ENCODE measurements around the gene TERT.
A peak's percentile ranks its signal among the peaks of the same experiment; 100 is the strongest.
"Not testable (repeated sequence)": the region's sequence is repeated elsewhere in the genome, so short reads cannot be mapped to it uniquely, and the experiment has no call there.

Gene TERT

DNA sequence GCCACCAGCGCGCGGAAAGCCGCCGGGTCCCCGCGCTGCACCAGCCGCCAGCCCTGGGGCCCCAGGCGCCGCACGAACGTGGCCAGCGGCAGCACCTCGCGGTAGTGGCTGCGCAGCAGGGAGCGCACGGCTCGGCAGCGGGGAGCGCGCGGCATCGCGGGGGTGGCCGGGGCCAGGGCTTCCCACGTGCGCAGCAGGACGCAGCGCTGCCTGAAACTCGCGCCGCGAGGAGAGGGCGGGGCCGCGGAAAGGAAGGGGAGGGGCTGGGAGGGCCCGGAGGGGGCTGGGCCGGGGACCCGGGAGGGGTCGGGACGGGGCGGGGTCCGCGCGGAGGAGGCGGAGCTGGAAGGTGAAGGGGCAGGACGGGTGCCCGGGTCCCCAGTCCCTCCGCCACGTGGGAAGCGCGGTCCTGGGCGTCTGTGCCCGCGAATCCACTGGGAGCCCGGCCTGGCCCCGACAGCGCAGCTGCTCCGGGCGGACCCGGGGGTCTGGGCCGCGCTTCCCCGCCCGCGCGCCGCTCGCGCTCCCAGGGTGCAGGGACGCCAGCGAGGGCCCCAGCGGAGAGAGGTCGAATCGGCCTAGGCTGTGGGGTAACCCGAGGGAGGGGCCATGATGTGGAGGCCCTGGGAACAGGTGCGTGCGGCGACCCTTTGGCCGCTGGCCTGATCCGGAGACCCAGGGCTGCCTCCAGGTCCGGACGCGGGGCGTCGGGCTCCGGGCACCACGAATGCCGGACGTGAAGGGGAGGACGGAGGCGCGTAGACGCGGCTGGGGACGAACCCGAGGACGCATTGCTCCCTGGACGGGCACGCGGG lies at the start of gene TERT:
Gene TERT, minus strand, starts transcription at position 234 of the 815 bp plus-strand sequence. Its CDS starts 79 bp downstream, at position 155.
- peaks cover 27% of the 10 kb centered on the region for H3K27me3 Mint-ChIP-seq
- no peaks in the 10 kb centered on the region for H3K9me3 Mint-ChIP-seq
- no peaks in the 10 kb centered on the region for H3K36me3 Mint-ChIP-seq
- H3K27ac Mint-ChIP-seq = no peak within 1 kb of the TSS
- H3K4me1 Mint-ChIP-seq = peaks cover 20% of the 10 kb centered on the region
- H3K4me3 Mint-ChIP-seq = peak within 1 kb of the TSS; percentile 35
- CTCF ChIA-PET = no interaction called here
- DNase-seq = peak; percentile 86

- H3K27me3 Mint-ChIP-seq = no peaks in the 10 kb centered on the region
- peaks cover 24% of the 10 kb centered on the region for H3K36me3 Mint-ChIP-seq
- H3K4me3 Mint-ChIP-seq = peak overlapping the region; percentile 88
- H3K27ac Mint-ChIP-seq = peak overlapping the region; percentile 81
- CTCF ChIA-PET = interaction anchor here (1.2 kb wide), 1 partner anchor 28 kb away, joined by 6 read pairs; no protein-coding TSS in a partner anchor
- peaks cover 42% of the 10 kb centered on the region for H3K4me1 Mint-ChIP-seq
- no peak for DNase-seq
- no peaks in the 10 kb centered on the region for H3K9me3 Mint-ChIP-seq
These were observed 49.3 kb upstream of the TERT start for GRCh38 chr5:1343931-1344901.

- CTCF ChIA-PET = interaction anchor here (1.2 kb wide), 1 partner anchor 27 kb away, joined by 6 read pairs; no protein-coding TSS in a partner anchor
- Mint-ChIP-seq H3K4me1 (peaks cover 39% of the 10 kb centered on the region), H3K27ac (peak overlapping the region; percentile 75), H3K4me3 (peak overlapping the region; percentile 88), H3K9me3 (no peaks in the 10 kb centered on the region), H3K36me3 (peaks cover 27% of the 10 kb centered on the region), H3K27me3 (no peaks in the 10 kb centered on the region)
- no peak for DNase-seq
These were observed 48.5 kb upstream of the TERT start for GRCh38 chr5:1343315-1343751.

DNA sequence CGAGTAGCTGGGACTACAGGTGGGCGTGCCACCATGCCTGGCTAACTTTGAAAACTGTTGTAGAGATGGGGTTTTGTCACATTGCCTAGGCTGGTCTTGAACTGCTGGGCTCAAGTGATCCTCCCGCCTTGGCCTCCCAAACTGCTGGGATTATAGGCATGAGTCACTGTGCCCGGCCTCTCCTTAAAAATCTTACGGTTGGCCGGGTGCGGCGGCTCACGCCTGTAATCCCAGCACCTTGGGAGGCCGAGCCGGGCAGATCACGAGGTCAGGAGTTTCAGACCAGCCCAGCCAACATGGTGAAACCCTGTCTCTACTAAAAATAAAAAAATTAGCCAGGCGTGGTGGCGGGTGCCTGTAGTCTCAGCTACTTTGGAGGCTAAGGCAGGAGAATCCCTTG lies 47.8 kb upstream of the TERT start:
- H3K9me3 Mint-ChIP-seq, H3K27ac Mint-ChIP-seq, DNase-seq, H3K4me3 Mint-ChIP-seq, H3K27me3 Mint-ChIP-seq: not testable (repeated sequence)
- H3K36me3 Mint-ChIP-seq = peaks cover 31% of the 10 kb centered on the region
- H3K4me1 Mint-ChIP-seq = peaks cover 39% of the 10 kb centered on the region
- CTCF ChIA-PET = interaction anchor here (2.9 kb wide), 1 partner anchor 302 kb away, joined by 8 read pairs; no protein-coding TSS in a partner anchor

DNA sequence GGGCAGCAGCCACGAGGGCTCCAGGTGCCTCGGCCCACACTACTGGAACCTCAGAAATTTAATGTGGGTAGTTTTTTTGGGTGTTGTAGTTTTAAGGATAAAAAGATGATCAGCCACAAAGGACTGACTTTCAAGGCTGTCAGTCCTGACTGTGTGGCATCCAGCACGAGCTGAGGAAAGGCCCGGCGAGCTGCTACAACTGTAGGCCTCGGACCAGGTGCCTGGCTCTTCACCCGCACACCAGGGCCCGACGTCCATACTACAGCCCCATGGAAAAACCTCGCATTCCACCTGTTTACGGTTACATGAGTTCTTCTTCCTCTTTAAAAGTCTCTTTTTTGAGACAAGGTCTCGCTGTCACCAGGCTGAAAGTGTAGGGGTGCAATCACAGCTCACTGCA lies 47.4 kb upstream of the TERT start:
- Mint-ChIP-seq H3K4me3 (no peak overlapping the region), H3K9me3 (no peaks in the 10 kb centered on the region), H3K4me1 (peaks cover 40% of the 10 kb centered on the region), H3K36me3 (peaks cover 31% of the 10 kb centered on the region), H3K27me3 (no peaks in the 10 kb centered on the region), H3K27ac (no peak overlapping the region)
- CTCF ChIA-PET = interaction anchor here (1.3 to 2.9 kb wide), 2 partner anchors 38 to 303 kb away, joined by 5 to 8 read pairs; no protein-coding TSS in a partner anchor
- DNase-seq = no peak

DNA sequence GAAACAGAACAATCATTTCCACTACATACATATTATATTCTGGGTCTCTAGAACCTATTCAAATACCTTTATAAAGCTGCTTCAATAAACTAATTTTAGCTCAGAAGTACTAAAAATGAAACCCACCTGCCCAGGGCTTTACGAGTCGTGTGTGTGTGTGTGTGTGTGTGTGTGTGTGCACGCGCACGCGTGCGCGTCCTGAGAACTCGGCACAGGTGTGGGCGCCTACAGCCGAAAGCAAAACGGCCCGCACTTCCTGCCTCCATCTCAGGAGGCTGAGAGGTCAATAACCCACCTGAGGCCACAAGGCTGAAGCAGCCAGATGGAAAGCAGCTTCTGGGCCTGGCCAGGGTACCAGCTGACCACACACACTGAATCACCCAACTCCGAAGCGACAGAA lies 47.0 kb upstream of the TERT start:
- peaks cover 34% of the 10 kb centered on the region for H3K36me3 Mint-ChIP-seq

GRCh38 chr5:1339818-1340210 lies 44.9 kb upstream of the TERT start:
- CTCF ChIA-PET = interaction anchor here (2.9 kb wide), 1 partner anchor 305 kb away, joined by 8 read pairs; no protein-coding TSS in a partner anchor
- Mint-ChIP-seq H3K4me1 (peaks cover 43% of the 10 kb centered on the region), H3K36me3 (peaks cover 53% of the 10 kb centered on the region)
- not testable (repeated sequence) for H3K4me3 Mint-ChIP-seq, H3K27me3 Mint-ChIP-seq, H3K9me3 Mint-ChIP-seq, DNase-seq, H3K27ac Mint-ChIP-seq

More for the DNA sequence above, 47.0 kb upstream of the TERT start:
- Mint-ChIP-seq H3K9me3 (no peaks in the 10 kb centered on the region), H3K27ac (no peak overlapping the region), H3K4me1 (peaks cover 41% of the 10 kb centered on the region), H3K4me3 (no peak overlapping the region), H3K27me3 (no peaks in the 10 kb centered on the region)
- CTCF ChIA-PET = interaction anchor here (1.3 to 2.9 kb wide), 2 partner anchors 38 to 303 kb away, joined by 5 to 8 read pairs; no protein-coding TSS in a partner anchor
- no peak for DNase-seq

GRCh38 chr5:1339139-1339817 lies 44.4 kb upstream of the TERT start:
- H3K9me3 Mint-ChIP-seq, DNase-seq, H3K4me3 Mint-ChIP-seq, H3K27me3 Mint-ChIP-seq, H3K27ac Mint-ChIP-seq: not testable (repeated sequence)
- CTCF ChIA-PET = interaction anchor here (2.9 kb wide), 1 partner anchor 306 kb away, joined by 8 read pairs; no protein-coding TSS in a partner anchor
- H3K4me1 Mint-ChIP-seq = peaks cover 43% of the 10 kb centered on the region
- peaks cover 58% of the 10 kb centered on the region for H3K36me3 Mint-ChIP-seq

- H3K27me3 Mint-ChIP-seq = no peaks in the 10 kb centered on the region
- H3K4me3 Mint-ChIP-seq = no peak overlapping the region
- no peaks in the 10 kb centered on the region for H3K9me3 Mint-ChIP-seq
- peaks cover 37% of the 10 kb centered on the region for H3K4me1 Mint-ChIP-seq
- CTCF ChIA-PET = no interaction called here
- H3K27ac Mint-ChIP-seq = no peak overlapping the region
- H3K36me3 Mint-ChIP-seq = peaks cover 56% of the 10 kb centered on the region
- no peak for DNase-seq
These were observed 43.7 kb upstream of the TERT start for GRCh38 chr5:1338506-1339070.

DNA sequence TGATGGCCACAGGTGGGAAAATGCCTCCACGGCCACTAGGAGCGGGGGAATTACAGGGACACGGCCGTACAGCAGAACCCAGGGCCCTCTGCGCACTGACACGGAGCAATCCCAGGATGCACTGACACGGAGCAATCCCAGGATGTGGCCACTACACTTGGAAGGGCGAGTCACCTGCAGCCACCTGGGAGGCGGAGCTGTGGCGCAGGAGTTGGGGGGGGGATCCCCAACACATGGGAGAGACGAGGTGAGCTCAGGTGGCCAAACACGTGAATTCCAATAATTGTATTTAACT lies 43.3 kb upstream of the TERT start:
- no peak overlapping the region for H3K27ac Mint-ChIP-seq
- peaks cover 32% of the 10 kb centered on the region for H3K4me1 Mint-ChIP-seq
- DNase-seq = no peak
- no peaks in the 10 kb centered on the region for H3K9me3 Mint-ChIP-seq
- H3K36me3 Mint-ChIP-seq = peaks cover 58% of the 10 kb centered on the region
- H3K27me3 Mint-ChIP-seq = no peaks in the 10 kb centered on the region
- H3K4me3 Mint-ChIP-seq = no peak overlapping the region
- CTCF ChIA-PET = no interaction called here

DNA sequence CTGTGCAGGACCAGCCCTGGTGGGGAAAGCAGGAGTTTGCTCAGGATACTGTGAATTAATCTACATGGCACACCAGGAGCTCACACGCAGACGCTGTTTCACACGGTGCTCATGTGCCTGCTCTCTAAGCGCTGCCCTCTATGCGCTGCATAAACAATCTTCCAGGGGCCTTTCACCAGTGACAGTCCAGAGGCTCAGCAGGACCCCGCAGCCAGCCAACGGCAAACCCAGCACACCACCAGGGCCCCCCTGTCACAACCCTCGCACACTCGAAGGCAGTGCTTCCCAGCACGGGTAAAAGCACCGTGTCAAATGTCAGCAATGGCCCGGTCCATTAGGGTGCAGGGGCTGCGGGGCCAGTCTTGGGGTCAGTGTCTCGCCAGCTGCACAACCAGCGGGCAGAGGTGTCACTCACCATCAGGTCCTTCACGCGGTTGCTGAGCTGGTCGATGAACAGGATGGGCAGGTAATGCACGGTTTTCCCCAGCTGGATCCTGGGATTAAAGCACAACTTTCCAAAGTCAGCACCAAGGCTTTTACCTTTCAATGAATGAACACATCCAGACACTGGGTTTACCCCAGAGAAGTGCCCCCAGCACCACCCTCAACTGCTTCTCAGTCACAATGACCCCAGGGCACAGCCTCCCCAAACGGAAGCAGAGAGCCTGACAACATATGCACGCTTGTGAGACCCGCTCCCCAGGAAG lies 42.8 kb upstream of the TERT start:
- CTCF ChIA-PET = no interaction called here
- H3K9me3 Mint-ChIP-seq = no peaks in the 10 kb centered on the region
- H3K27me3 Mint-ChIP-seq = no peaks in the 10 kb centered on the region
- H3K4me3 Mint-ChIP-seq = no peak overlapping the region
- H3K36me3 Mint-ChIP-seq = peaks cover 57% of the 10 kb centered on the region
- peaks cover 30% of the 10 kb centered on the region for H3K4me1 Mint-ChIP-seq
- no peak for DNase-seq
- no peak overlapping the region for H3K27ac Mint-ChIP-seq

DNA sequence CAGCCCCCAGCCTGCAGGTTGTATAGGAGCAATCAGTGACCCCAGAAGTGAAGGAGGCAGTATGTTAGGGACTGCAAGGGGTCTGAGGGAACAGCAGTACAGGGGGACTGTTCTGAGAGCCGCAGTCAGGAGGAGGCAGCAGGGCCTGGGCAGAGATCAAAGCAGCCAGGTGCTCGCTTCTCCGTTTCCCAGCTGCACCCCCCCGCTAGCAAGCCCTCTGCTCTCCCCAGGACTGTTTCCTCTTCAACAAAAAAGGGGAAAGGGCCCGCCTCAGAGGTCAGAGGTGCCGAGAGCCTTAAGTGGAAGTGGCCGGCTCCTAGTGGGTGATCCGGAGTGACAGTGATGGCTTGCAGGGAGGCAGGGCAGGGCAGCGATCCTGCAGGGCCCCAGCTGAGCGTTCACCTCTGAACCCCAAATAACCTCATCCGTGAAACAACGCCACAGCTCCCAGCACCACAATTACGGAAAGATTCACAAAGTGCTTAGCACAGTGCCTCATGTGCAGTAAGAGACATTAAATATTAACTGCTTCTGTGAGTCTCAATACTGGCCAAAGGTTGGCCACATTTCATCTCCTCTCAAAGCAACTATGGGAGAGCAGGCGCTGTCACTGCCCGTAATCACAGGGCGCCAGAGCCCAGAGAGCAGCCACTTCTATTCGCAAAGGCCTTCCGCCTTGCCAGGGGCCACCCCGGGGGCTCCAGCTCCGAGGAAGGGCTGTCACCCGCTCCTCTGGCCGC lies 42.1 kb upstream of the TERT start:
- Mint-ChIP-seq H3K4me1 (peaks cover 29% of the 10 kb centered on the region), H3K9me3 (no peaks in the 10 kb centered on the region)
- CTCF ChIA-PET = no interaction called here

More for the DNA sequence above, 42.1 kb upstream of the TERT start:
- Mint-ChIP-seq H3K27me3 (no peaks in the 10 kb centered on the region), H3K27ac (no peak overlapping the region), H3K36me3 (peaks cover 60% of the 10 kb centered on the region), H3K4me3 (no peak overlapping the region)
- DNase-seq = no peak
